Stimulated activated naive CD4-positive, alpha-beta T cell treated with Interleukin-2 at 50 U/mL for 16 hours (primary cell): Measurements from ENCODE around the gene TMEM41B.
"Not testable (repeated sequence)": the region's sequence is repeated elsewhere in the genome, so short reads cannot be mapped to it uniquely, and the experiment has no call there.

Experiments
- DNase-seq: peaks from one replicate; lab custom pipeline; 2025; lab: John Stamatoyannopoulos, UW

Gene TMEM41B

DNA sequence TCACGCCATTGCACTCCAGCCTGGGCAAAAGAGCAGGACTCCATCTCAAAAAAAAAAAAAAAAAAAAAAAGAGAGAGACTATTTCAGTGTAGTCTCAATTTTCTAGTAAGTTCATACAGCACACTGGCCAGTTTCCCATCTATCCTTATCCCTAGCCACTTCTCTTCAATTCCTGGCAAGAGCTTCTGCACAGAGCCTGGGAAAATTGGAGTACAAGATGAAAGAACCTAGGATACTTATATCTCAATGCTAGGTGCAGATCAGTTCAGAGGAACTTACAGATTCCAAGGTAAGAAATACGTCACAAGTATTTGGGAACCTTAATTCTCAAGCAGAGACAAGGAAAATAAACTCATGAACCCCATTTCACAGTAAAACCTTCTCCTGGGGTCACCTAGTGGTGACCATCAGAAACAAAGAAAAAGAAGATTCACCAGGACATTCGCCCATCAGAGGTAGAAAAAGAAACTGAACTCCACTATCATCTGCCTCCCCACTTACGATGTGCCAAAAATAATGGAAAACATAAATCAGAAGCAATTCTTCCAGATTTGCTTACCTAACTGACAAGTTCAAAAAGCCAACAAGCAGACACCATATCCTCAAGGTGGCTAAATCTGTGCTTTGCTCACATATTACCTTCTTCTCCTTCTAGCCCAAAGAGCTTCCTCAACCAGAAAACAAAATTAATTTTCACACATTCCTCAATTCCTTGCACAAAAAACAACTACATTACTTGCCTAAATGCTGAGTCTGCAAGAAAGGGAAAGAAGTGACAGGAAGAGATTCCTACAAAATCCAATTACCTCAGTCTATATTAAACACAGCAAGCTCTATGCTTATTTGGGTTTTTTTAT lies 54.2 kb downstream of the TMEM41B start:
- DNase-seq: no peak

DNA sequence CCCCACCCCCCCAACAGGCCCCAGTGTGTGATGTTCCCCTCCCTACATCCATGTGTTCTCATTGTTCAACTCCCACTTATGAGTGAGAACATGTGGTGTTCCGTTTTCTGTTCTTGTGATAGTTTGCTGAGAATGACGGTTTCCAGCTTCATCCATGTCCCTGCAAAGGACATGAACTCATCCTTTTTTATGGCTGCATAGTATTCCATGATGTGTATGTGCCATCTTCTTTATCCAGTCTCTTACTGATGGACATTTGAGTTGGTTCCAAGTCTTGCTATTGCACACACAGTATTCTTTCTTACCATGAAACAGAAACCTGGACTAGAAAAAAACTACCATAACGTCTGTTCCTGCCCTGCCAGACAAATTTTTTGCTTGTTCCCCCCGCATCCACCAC lies 56.1 kb downstream of the TMEM41B start:
- not testable (repeated sequence) for DNase-seq

DNA sequence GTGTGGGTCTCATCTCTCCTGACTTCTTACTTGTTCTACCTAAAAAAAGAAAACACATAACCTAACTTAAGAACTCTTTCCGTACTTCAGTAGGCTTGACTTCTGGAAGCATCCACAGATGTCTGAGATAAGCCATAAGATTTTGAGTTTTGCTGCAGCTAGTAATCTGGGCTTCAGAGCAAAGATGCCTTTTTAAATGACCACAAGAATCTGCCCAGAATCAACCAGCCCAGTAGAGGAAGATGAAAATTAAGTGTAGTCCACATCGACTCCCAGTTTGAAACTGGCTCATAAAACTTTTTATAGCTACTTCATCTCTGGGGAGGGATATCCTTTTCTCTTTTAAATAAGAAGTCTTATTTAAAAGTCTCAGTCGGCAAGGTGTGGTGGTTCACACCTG lies 60.0 kb downstream of the TMEM41B start:
- no peak for DNase-seq

DNA sequence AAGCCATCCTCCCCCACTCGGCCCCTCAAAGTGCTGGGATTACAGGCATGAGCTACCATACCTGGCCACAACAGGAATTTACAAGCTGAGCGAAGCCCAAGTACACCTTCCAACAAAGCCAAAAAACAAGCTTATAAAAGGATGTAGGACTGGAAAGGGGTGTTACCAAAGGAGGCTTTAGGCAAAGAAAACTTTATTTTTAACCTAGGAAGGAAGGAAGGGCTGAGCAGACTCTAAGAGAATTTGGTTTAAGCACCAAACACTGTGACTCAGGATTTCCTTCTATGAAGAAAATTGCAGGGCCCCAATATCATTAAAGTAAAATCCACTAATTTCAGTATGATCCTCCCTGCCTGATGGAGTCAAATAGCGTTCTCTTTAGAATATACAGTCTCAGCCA lies 61.3 kb downstream of the TMEM41B start:
- DNase-seq: no peak

DNA sequence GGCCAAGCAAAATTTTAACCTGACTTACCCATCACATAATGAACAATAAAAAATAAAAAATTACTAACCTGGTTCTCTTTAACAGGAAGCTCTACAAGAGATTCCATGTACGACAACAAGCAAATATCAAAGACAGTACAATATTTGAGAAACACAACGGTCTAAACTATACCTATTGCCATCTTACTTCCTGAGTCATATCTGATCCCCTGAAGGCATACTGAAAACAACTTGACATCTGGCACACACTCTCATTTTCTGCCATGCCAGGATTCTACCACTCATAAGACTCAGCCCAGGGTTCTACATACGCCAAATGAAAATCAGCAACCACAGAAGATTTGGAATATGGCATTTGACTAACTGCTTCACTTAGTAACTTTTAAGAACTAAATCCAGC lies 63.1 kb downstream of the TMEM41B start:
- DNase-seq: no peak

DNA sequence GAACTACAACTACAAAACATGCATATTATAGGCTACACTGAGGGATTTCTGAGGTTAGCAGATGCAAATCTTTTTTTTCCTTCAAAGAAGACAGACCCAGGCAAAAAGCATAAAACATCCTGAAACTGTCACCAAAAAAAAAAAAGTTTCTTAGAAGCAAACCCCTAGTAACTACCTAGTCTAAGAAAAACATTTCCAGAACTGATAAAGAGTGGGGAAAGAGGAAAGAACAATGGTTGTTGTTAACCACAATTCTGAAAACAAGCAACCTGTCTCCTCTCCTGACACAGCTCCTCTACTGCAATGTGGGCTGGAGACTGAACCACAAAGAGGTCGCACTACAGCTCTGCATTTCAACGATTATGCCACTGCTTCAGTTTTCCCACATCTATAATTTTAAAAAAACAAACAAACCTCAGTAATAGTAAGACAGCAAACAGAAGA lies 64.2 kb downstream of the TMEM41B start:
- DNase-seq: peak; percentile 34

DNA sequence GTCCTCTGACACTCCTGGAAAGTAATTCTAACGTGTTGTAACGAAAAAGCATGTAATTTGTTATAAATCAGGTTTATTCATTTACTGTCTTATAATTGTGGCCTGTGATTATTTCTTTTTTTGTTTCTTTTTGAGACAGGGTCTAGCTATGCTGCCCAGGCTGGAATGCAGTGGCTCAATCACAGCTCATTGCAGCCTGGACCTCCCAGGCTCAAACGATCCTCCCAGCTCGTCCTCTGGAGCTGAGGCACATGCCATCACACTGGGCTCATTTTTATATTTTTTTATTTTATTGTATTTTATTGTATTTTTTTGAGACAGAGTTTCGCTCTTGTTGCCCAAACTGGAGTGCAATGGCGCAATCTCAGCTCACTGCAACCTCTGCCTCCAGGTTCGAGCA lies 65.1 kb downstream of the TMEM41B start:
- DNase-seq: no peak

DNA sequence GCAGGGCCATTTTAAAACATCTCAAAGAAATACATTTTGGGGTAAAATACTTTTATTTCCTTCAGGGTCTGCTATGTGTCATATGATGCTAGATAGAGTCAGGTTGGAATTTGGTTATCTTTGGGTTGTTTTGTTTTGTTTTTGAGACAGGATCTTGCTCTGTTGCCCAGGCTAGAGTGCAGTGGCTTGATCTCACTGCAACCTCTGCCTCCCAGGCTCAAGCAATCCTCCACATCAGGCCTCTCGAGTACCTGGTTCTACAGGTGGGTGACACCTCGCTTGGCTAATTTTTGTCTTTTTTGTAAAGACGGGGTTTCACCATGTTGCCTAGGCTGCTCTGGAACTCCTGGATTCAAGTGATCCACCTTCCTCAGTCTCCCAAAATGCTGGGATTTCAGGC lies 66.5 kb downstream of the TMEM41B start:
- no peak for DNase-seq

DNA sequence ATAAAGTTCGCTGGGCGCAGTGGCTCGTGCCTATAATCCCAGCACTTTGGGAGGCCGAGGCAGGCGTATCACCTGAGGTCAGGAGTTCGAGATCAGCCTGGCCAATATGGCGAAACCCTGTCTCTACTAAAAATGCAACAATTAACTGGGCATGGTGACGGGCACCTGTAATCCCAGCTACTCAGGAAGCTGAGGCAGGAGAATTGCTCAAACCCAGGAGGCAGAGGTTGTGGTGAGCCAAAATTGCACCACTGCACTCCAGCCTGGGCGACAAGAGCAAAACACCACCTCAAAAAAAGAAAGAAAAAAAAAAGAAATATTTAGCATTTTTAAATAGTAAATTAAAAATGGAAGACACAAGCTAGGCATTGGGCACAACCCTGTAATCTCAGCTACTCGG lies 78.2 kb downstream of the TMEM41B start:
- DNase-seq: not testable (repeated sequence)

DNA sequence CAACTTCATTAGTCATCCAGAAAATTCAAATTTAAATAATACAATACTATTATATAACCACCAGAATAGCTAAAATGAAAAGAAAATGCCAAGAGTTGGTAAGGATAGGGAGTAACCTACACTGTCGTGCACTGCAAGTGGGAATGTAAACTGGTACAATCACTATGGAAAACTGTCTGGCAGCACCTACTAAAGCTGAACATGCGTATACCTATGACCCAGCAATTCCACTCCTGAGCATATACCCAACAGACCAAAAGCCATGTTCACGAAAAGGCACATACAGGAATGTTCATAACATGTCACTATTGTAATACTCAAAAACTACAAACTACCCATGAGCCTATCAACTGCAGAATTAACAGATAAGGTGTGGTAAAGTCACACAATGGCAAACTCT lies 81.9 kb downstream of the TMEM41B start:
- no peak for DNase-seq

DNA sequence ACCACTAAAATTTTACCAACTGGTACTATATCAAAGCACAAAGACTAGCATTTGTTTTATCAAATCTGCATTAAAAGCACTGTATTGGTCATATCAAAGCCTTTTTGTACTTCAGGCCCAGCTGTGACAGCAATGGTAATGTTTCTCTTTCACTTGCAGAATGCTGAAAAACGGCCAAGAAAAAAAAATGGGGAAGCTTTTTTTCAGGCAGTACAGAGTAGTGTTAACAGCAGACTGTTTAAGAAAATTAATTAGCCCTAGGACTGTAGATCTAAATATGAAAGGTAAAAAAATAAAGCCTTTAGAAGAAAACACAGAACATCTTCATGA lies 82.6 kb downstream of the TMEM41B start:
- DNase-seq: no peak
